Esophagus mucosa (tissue), 1 donor: ENCODE measurements around the gene SMG6. TPM values are rescaled to one million over a fixed set of nuclear protein-coding genes. Genes with fewer than 3 reads are reported as not detected.

Source experiments
- ATAC-seq: fragments of 200-7000 bp; cut with Tn5 transposase; one replicate; pipeline ENCODE4 v1.9.1; 2020
- total RNA-seq: library from RNA; stranded (reverse); gene quantifications from one replicate; pipeline ENCODE4 v1.2.4, GENCODE V29; 2023
- donor health status: DM: yes; HTN: yes; CAD: no.

Gene SMG6
- total RNA-seq, 1 donor from 2014 or later = 19.5 TPM

GRCh38 chr17:2071455-2072281 is 231.9 kb downstream of the SMG6 start:
- ATAC-seq = peak; percentile 51

DNA sequence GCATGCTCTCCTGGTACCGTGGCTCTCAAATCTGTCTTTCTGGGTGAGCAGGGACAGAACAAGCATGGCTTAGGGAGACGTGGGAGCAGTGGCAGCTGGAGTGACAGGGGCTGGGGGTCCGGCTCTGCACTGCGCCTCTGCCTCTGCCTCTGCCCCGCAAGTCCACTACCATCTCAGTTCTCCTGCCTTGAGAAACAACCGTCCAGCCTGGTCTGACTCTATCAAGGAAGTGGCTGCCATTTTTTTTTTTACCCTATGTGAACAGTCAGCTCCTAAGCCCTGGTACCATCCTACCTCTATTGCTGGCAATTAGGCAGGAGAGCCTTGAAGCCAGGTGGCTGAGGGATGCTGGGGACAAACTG is 232.6 kb downstream of the SMG6 start:
- ATAC-seq = no peak

- no peak for ATAC-seq
Measured at GRCh38 chr17:2070241-2071023, 233.2 kb downstream of the SMG6 start.

DNA sequence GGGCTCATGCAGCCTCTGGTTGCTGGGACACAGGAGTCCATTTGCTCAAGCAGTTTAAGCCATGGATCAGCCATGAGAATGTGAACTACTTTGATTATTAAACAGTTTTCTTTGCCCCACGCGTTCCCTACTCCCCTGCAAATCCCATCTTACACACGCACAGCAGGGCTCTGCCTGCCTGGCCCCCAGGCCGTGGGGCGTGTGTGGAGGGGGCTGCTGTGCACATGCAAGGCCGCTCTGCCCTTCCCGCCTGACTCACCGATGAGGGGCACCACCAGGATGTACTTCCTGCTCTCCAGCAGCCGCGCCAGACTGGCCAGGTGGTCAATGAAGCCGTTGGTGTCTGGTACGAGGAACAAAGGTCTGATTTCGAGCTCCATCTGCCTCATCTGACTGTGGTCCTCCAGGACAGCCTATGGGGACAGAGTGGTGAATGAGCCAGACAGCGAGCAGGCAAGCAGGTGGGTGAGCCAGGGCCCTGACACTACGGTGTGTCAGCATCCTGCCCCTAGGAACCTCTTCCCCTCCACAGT is 235.0 kb downstream of the SMG6 start:
- ATAC-seq = no peak

DNA sequence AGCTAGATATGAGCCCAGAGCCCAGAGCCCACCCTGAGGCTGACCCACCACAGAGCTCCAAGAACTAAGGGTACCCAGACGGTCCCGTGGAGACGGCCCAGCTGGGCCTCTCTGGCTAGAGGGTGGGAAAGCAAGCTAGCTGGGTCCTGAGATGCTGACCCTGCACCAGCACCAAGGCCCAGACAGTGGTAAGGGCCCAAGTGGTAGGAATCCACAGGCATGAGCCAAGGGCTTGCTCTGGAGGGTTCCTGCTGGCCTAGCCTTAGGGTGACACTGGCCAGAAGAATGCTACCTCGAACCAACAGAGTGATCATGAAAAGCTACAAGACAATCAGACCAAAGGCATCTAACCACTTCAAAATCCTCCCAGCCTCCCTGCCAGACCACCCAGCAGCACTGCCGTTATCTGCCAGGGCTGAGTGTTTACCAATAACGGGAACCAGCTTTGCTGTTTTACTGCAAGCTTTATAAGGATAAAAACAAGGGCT is 235.5 kb downstream of the SMG6 start:
- ATAC-seq = no peak

GRCh38 chr17:2067608-2068024 is 236.0 kb downstream of the SMG6 start:
- no peak for ATAC-seq

- ATAC-seq = no peak
Measured at GRCh38 chr17:2067048-2067561, 236.5 kb downstream of the SMG6 start.

- no peak for ATAC-seq
Measured at GRCh38 chr17:2065949-2066400, 237.6 kb downstream of the SMG6 start.

DNA sequence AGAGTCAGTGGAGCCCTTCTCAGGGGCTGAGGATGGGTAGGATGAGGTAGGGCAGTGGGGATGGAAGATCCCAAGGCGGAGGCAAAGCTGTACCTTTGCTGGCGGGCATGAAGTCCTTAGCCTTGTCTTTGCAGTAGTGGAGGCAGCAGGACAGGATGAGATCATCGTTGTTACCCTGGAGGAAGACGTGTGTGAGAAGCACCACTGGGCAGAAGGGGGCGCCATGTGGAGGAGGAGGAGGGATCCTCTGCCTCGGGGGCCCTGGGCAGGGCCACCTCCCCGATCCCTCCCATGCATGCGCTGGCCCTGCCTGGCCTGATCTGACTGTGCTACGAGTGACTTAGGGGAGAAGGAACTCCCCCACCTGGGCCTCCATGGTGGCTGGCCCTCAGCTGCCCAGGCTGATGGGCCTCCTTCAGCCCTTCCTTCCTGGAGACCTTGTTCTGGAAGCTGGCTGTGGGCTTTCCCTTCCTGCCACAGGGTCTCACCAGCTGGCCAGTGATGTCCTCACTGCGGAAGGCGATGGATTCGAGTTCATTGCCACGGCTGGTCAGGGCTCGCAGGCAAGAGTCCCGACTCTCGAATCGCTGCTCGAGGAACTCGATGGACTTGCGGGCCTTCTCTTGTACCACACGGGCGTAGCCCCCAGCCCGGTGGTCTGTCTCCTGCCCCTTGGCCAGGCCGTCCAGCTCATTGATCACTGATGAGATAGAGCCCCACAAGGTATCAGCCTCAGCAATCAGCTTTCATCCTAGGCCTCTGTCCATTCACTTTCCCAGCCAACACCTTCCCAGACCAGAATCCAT is 238.4 kb downstream of the SMG6 start:
- ATAC-seq = peak; percentile 39

DNA sequence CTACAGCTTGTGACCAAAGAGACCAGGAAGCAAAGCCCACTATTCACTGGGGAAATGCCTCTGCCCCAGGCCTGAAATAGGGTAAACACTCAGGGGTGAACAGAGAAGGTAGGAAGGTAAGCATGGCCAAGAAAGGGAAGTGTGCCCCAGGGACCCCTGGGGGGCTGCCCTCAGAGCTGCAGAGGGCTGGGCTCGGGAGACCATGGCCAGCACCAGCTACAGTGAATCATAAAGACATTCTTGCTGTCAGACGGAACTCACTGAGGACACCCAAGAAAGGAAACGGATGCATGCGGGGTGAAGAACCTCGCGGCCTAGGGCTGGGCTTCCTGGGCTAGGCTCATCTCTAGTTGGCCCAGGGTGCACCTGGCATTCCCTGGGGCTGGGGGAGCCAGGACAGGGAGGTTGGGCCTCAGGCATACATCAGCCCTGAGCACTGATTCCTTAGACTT is 239.0 kb downstream of the SMG6 start:
- no peak for ATAC-seq

- ATAC-seq = no peak
Measured at GRCh38 chr17:2064147-2064489, 239.5 kb downstream of the SMG6 start.

DNA sequence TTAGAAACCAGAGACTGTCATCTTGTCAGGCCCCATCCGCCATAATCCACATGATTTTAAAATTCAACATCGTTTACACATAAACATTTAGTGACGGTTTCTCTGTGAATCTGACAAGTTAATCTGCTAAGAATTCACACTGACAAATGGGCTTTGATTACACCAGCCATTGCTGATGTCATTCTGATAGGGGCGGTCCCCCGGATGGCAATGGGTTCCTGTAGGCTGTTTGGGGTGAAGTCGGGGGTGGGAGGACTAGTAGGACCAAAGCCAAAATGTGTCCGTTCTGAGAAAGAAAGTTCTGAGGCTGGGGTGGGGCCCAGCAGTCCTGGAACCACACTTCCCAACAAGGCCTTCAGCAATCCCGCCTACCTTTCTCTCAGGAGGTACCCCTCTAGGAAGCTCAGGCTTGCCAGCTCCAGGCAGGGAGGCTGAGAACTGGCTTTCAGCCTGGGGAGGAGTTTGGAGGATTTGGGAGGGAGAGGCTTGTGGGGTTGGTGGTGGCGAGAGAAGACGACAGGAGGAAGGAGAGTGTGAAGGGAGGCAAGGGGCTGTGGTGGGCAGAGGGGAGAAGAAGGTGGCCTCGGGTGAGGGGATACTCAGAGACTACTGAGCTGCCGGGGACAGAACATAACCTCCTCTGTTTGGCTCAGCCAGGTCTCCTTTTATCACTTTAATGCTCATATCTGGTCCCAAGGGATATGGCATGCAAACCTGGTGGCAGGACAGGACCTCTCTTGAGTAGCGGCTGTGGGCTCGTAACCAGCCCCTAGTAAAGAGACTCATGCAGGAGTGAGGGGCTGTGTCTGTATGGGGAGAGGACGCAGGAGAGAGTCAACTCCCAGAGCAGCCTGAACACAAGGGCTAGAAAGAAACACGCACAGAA is 240.1 kb downstream of the SMG6 start:
- ATAC-seq = no peak

GRCh38 chr17:2062571-2063183 is 240.9 kb downstream of the SMG6 start:
- no peak for ATAC-seq

DNA sequence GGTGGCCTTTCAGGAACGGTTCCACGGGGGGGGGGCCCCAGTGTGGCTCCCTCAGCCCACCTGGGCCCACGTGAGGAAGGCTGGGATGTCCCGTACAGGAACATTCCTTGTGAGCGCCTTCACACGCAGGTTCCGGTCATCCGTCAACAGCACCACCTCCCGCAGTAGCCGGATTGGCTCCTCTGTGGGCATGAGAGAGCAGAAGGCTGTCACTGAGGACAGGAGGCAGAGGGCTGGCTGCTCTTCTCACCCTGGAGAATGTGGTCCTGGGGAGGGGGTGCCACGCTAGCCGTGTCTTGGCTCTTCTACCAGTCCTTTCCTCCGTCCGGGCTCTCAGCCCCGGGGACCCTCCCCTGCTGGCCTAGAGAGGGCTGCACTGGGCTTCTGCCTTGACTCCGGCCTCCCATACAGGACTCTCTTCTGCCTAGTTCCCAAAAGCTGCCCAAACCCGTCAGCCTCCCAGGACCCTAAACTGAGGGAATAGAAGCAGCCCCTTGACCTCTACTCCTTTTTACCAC is 242.1 kb downstream of the SMG6 start:
- no peak for ATAC-seq

DNA sequence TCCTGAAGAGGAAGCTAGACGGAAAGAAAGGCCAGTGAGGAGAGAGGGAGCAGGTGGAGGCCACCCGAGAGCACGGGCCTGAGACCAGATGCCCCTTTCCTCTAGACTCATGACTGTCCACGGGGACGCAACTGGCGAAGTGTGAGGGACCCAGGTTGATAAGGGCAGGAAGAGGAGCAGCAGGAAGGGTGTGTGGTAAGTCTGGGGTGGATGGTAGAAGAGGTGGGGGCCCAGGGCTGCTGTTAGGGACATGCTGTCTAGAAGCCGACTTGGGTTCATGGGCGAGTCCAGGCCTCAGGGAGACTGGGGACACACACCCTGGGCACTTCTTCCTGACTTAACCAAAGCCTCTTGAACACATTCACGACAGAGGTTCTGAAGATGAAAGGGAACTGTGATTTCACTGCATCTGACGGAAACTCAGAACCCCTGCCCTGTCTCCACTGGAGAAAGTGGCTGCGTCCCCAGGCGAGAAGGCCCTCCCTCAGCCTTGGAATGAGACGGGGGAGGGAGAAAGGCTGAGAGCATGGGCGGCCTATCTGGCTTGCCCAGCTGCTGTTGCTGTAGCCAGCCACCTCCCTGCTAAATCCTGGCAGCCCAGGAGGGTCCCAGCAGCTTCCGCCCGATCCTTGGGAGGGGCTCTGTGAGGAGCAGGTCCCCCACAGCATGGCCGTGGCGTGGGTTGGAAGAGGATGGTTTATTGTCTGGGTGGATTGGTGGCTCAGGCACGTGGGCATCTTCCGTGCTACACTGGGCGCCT is 242.7 kb downstream of the SMG6 start:
- ATAC-seq = no peak

- no peak for ATAC-seq
Measured at GRCh38 chr17:2060385-2060658, 243.3 kb downstream of the SMG6 start.

DNA sequence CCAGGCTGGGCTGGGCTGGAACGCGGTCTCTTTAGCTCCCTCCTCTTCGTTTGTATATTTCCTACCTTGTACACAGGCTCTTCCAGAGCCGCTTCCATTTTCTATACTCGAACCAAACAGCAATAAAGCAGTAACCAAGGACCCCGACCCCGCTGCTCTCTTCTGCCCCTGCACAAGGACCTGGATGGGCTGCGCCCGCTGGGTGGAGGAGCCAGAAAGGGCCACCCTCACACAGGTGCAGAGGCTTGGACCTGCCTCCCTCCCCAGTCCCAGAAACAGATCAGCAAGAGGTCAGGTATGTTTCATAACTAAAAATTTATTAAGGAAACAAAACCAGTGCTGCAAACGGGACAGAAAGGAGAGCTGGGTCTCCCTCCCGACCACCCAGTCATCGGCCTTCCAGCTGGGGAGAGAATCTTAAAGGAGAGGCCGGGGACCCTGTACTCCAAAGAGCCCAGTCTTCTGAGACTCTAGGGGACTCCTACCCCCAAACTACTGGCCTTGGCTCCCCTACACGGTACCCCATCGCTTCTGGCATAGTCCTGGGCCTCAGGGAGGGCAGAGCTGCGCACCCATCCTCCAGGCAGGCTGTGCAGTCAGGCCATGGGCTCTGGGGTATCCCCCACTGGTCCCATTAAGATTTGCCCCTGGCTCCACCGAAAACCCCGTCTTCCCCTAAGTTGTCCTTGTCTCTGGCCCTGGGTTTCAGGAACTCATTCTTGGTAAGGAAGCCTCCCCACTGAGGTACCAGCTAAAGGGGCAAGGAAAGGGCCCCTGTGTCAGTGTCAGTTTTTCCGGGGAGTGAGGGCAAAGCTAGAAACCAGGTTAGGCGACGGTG is 243.8 kb downstream of the SMG6 start:
- ATAC-seq = no peak

DNA sequence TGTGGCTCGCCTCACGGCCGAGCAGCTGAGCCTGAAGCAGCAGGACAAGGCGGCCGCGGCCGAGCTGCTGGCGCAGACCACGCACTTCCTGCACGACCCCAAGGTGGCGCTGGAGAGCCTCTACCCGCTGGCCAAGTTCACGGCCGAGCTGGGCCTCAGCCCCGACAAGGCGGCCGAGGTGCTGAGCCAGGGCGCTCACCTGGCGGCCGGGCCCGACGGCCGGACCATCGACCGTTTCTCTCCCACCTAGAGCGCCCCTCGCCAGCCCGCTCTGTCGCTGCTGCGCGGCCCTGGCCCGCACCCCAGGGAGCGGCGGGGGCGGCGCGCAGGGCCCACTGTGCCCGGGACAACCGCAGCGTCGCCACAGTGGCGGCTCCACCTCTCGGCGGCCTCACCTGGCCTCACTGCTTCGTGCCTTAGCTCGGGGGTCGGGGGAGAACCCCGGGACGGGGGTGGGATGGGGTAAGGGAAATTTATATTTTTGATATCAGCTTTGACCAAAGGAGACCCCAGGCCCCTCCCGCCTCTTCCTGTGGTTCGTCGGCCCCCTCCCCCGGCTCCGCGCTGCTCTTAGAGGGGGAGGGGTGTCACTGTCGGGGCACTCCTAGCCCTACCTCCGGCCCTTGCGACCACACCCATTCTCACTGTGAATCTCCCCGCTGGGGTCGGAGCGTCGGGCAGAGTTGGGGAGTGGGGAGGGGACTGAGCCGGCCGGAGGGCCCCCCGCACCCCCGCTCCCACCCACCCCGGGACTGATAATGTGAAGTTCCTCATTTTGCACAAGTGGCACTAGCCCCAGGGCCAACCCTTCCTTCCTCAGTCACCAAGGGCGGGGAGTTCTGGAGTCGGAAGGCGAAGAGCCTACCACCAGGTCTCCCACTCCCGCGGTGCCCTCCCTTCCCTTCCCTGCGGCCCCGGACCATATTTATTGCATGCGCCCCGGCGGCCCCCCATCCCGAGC is 244.7 kb downstream of the SMG6 start:
- ATAC-seq = peak; percentile 55
